Mesothelial cell of epicardium (in vitro differentiated cells): ENCODE results near the gene CNNM1. TPM values are rescaled to one million over a fixed set of nuclear protein-coding genes. Genes with fewer than 3 reads are reported as not detected.

Experiments
- DNase-seq, 2 experiments: peaks; one replicate each; pipeline ENCODE4 v3.0.0; 2021; ENCODE audit warnings: low spot score in 2 of 2; ENCODE audit not compliant: unreplicated experiment in 2 of 2
- H3K27ac Mint-ChIP-seq: 2 replicates; pipeline ENCODE4 v1.8.0; 2021; ENCODE audit warnings: mixed read lengths
- H3K27me3 Mint-ChIP-seq: 2 replicates; pipeline ENCODE4 v1.8.0; 2021; ENCODE audit warnings: low read depth, mixed read lengths
- H3K36me3 Mint-ChIP-seq: 2 replicates; pipeline ENCODE4 v1.8.0; 2021; ENCODE audit warnings: mixed read lengths
- H3K4me1 Mint-ChIP-seq: 2 replicates; pipeline ENCODE4 v1.8.0; 2021; ENCODE audit warnings: mixed read lengths
- H3K4me3 Mint-ChIP-seq: 2 replicates; pipeline ENCODE4 v1.8.0; 2021; ENCODE audit warnings: mild to moderate bottlenecking, moderate library complexity, mixed read lengths
- H3K9me3 Mint-ChIP-seq: 2 replicates; pipeline ENCODE4 v1.8.0; 2021; ENCODE audit warnings: mixed read lengths
- total RNA-seq: library from RNA; stranded (reverse); gene quantifications from 3 replicates; pipeline ENCODE4 v1.2.1, GENCODE V29; 2021
- TF ChIP-seq, protein P1 (sequence below): fragments of 200-600 bp; sonication (generic); IDR thresholded peaks from one replicate; pipeline ENCODE4 v1.5.0; 2021; ENCODE audit warnings: antibody characterized with exemption; ENCODE audit not compliant: unreplicated experiment

CNNM1 gene
- total RNA-seq, 1 donor from 2014 or later = 0.49 TPM

DNA sequence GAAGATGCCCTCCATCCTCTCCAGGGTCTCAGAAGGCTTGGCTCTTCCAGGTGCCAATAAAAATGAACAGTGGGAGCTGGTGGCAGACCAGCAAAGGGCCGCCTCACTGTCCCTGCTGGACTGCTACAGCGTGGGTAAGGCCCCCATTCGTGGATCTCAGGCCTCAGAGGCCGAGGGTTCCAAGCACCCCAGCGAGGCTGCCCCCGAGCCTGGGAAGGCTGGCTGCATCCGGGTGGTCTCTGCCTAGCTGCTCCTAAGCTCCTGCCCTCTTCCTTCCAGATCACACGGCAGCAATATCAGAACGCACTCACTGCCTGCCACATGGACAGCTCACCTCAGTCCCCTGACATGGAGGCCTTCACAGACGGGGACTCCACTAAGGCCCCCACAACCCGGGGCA lies 58.4 kb downstream of the CNNM1 start:
- no peak overlapping the region for H3K27ac Mint-ChIP-seq

DNA sequence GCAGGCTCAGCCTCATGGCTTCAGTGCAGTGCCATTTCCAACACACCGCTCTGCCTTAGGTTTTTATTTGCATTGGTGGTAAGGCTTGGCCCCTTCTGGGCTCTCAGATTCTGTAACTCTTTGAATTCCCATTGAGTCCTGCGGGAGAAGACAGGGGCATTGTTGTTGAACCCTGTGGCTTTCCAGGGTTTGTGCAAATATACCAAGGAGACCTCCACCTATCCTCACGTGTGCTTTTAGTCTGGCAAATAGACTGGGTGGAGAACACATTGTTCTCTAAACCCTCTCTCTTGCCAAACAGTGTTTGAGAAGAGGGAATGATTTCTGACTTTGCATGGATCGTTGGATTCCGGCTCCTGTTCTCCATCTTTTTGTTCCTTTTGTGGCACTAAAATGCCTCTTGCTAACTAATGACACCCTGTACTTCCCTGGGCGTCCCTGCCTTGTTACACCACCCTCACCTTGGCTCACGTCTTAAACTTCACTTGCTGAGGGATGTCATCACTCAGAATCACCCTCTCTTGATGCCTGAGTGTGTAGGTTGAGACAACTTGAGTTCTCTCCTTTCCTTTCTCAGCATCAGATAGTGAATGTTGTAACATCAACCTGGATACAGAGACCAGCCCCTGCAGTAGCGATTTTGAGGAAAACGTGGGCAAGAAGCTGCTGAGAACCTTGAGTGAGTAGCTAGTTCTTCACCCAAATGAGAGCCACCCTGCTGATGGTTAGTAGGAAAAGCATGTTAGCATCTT lies 60.7 kb downstream of the CNNM1 start:
- Mint-ChIP-seq H3K36me3 (no peaks in the 10 kb centered on the region), H3K4me3 (no peak overlapping the region), H3K9me3 (no peaks in the 10 kb centered on the region), H3K27ac (no peak overlapping the region), H3K27me3 (peaks cover 16% of the 10 kb centered on the region), H3K4me1 (peaks cover 19% of the 10 kb centered on the region)
- no peak for DNase-seq
- TF ChIP-seq, protein P1, sequence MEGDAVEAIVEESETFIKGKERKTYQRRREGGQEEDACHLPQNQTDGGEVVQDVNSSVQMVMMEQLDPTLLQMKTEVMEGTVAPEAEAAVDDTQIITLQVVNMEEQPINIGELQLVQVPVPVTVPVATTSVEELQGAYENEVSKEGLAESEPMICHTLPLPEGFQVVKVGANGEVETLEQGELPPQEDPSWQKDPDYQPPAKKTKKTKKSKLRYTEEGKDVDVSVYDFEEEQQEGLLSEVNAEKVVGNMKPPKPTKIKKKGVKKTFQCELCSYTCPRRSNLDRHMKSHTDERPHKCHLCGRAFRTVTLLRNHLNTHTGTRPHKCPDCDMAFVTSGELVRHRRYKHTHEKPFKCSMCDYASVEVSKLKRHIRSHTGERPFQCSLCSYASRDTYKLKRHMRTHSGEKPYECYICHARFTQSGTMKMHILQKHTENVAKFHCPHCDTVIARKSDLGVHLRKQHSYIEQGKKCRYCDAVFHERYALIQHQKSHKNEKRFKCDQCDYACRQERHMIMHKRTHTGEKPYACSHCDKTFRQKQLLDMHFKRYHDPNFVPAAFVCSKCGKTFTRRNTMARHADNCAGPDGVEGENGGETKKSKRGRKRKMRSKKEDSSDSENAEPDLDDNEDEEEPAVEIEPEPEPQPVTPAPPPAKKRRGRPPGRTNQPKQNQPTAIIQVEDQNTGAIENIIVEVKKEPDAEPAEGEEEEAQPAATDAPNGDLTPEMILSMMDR = no peak

More for the DNA sequence above, 58.4 kb downstream of the CNNM1 start:
- Mint-ChIP-seq H3K27me3 (peaks cover 12% of the 10 kb centered on the region), H3K4me1 (peaks cover 12% of the 10 kb centered on the region), H3K9me3 (no peaks in the 10 kb centered on the region), H3K36me3 (no peaks in the 10 kb centered on the region), H3K4me3 (no peak overlapping the region)
- no peak for DNase-seq
- TF ChIP-seq, protein P1 = no peak

DNA sequence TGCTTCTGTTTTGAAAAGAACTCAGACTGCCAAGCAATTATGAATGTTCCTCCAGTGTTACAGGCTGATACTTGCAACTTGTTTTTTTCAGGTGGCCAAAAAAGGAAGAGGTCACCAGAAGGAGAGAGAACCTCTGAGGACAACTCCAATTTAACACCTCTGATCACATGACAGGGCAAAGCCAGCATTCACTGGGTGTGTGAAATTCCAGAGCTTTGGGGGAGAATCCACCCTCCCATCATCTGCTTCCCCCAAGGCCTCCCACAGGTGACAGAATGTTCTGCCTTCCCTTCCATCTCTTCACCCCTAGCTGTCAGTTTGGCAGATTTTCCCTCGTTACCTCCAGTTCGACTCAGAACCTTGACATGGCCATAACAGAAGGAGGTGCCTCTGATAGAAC lies 62.2 kb downstream of the CNNM1 start:
- Mint-ChIP-seq H3K36me3 (no peaks in the 10 kb centered on the region), H3K27me3 (peaks cover 11% of the 10 kb centered on the region), H3K9me3 (no peaks in the 10 kb centered on the region), H3K4me1 (peaks cover 29% of the 10 kb centered on the region), H3K4me3 (no peak overlapping the region), H3K27ac (no peak overlapping the region)
- TF ChIP-seq, protein P1 = no peak
- no peak for DNase-seq

DNA sequence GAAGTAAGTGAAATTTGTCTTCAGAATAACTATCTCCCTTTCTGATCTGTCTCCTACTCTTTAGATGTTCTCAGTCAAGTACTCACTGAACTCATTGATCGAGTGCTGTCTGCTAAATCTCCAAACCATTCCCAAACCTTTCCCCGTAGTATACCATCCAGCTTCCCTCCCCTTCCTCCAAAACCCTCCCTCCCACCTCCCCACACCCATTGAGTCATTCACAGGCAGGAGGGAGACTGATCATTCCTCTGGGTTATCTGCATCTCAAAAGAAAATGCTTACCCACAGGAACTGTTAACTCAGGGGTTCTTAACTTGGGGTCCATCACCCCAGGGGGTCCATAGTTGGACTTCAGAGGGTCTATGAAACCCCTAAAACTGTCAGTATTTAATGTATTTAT lies 63.9 kb downstream of the CNNM1 start:
- Mint-ChIP-seq H3K27me3 (peaks cover 7% of the 10 kb centered on the region), H3K9me3 (no peaks in the 10 kb centered on the region), H3K4me3 (no peak overlapping the region), H3K36me3 (peaks cover 12% of the 10 kb centered on the region), H3K4me1 (peaks cover 29% of the 10 kb centered on the region), H3K27ac (no peak overlapping the region)
- TF ChIP-seq, protein P1 = no peak
- DNase-seq = no peak

DNA sequence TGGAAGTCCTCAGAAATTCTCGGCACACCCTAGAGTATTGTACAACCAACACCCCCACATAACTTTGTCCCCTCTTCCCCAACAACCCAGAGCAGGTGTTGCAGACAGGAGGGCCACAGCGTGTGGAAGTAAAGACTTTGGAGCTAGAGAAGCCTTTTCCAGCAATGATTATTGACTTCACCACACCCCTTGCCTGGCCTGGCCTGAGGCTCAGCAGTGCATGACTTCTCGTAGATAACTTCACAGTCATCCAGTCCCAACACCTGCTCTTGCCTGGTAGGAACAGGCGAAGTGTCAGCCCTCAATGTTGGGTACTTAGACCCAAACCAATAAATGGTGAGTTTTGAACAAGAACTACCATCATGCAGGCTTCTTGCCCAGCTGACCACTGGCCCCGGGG lies 64.5 kb downstream of the CNNM1 start:
- no peak overlapping the region for H3K4me3 Mint-ChIP-seq
- TF ChIP-seq, protein P1 = no peak
- DNase-seq = no peak
- peaks cover 13% of the 10 kb centered on the region for H3K36me3 Mint-ChIP-seq
- H3K9me3 Mint-ChIP-seq = no peaks in the 10 kb centered on the region
- H3K27me3 Mint-ChIP-seq = peaks cover 7% of the 10 kb centered on the region
- no peak overlapping the region for H3K27ac Mint-ChIP-seq
- H3K4me1 Mint-ChIP-seq = peaks cover 29% of the 10 kb centered on the region

DNA sequence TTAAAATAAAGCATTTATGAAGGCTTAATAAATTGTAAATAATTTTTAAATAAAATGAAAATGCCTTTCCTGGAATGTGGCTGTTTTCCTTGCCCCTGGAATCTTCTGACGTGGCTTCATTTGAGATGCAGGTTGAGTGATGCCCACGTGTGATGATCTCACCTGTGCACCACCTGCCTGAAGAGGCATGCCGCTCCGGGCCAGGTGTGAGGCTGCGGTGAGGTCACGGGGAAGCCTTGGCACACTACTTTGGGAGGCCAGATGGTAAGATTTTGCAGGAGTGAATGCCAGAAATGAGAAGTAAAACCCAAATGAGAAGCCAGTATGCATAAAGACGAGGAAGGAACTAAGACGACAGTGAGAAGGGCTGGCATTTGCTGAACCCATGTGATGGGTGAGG lies 65.1 kb downstream of the CNNM1 start:
- Mint-ChIP-seq H3K36me3 (peaks cover 13% of the 10 kb centered on the region), H3K27ac (no peak overlapping the region), H3K4me1 (peaks cover 29% of the 10 kb centered on the region), H3K9me3 (no peaks in the 10 kb centered on the region), H3K4me3 (no peak overlapping the region), H3K27me3 (peaks cover 7% of the 10 kb centered on the region)
- TF ChIP-seq, protein P1 = no peak
- DNase-seq = no peak
